HepG2 (cell line): ENCODE measurements around the gene KCNT2.

Experiments used
- CHD4 ChIP-seq: fragments of 200-600 bp; sonication (generic); IDR thresholded peaks from 2 replicates; pipeline ENCODE4 v1.7.0; 2017; ENCODE audit warnings: mild to moderate bottlenecking, low read length, borderline replicate concordance
- CTCF ChIP-seq: sonication (generic); formaldehyde crosslinking; IDR thresholded peaks from 2 replicates; pipeline ENCODE4 v1.5.0; 2020; ENCODE audit warnings: mild to moderate bottlenecking, missing genetic modification reagents, moderate library complexity
- MAX ChIP-seq: IDR thresholded peaks from 2 replicates; pipeline ENCODE4 v1.6.1; 2012; ENCODE audit warnings: inconsistent platforms
- POLR2AphosphoS5 ChIP-seq: IDR thresholded peaks from 2 replicates; pipeline ENCODE4 v1.6.1; 2012; ENCODE audit warnings: low read depth, low read length
- SMAD1 ChIP-seq: sonication (generic); formaldehyde crosslinking; IDR thresholded peaks from 2 replicates; pipeline ENCODE4 v1.4.0; 2020; ENCODE audit warnings: missing genetic modification reagents, low read depth, mild to moderate bottlenecking, borderline replicate concordance
- ZBTB42 ChIP-seq: sonication (generic); formaldehyde crosslinking; IDR thresholded peaks from 2 replicates; pipeline ENCODE4 v1.5.0; 2020; ENCODE audit warnings: mild to moderate bottlenecking, missing genetic modification reagents
- ZKSCAN8 ChIP-seq: IDR thresholded peaks from 2 replicates; pipeline ENCODE4 v1.6.1; 2016; ENCODE audit warnings: borderline replicate concordance, missing genetic modification reagents, missing compliant biosample characterization
- ZNF292 ChIP-seq: sonication (generic); formaldehyde crosslinking; IDR thresholded peaks from 2 replicates; pipeline ENCODE4 v1.8.1; 2022; ENCODE audit warnings: mild to moderate bottlenecking, low read depth, missing genetic modification reagents, borderline replicate concordance

GRCh38 chr1:196481616-196482015 is 126.6 kb downstream of the KCNT2 start:
- TF ChIP-seq ZKSCAN8 (CRISPR knock-in tag) (no peak), ZBTB42 (CRISPR knock-in tag) (no peak), SMAD1 (CRISPR knock-in tag) (no peak), MAX (no peak), POLR2AphosphoS5 (no peak), CHD4 (no peak), ZNF292 (CRISPR knock-in tag) (no peak), CTCF (CRISPR knock-in tag) (no peak)
